Lung (tissue), 12 donors: ENCODE results near the gene FLVCR2. TPM values are rescaled to one million over a fixed set of nuclear protein-coding genes. Genes with fewer than 3 reads are reported as not detected.

ENCODE experiments used
- ATAC-seq: fragments of 200-7000 bp; cut with Tn5 transposase; one replicate; pipeline ENCODE4 v1.9.1; 2020; ENCODE audit warnings: moderate number of reproducible peaks; ENCODE audit not compliant: insufficient read depth, low FRiP score
- DNase-seq, 3 donors: peaks; one replicate each; pipeline ENCODE4 v3.0.0-alpha.2; 2013 to 2017
- H3K27ac ChIP-seq, 2 donors: one replicate each; pipeline ENCODE4 v1.5.1; 2013; ENCODE audit warnings: mild to moderate bottlenecking in 2 of 2, moderate library complexity in 2 of 2, control low read depth in 1 of 2, inconsistent platforms in 1 of 2, low read depth in 1 of 2, low read length in 1 of 2
- H3K27me3 ChIP-seq, 3 donors: one replicate each; pipeline ENCODE4 v1.5.1; 2013; ENCODE audit warnings: low read length in 2 of 3; ENCODE audit not compliant: control insufficient read depth in 3 of 3, insufficient read depth in 3 of 3
- H3K36me3 ChIP-seq, 4 donors: one replicate each; pipeline ENCODE4 v1.5.1; 2013; ENCODE audit warnings: low read length in 4 of 4, mild to moderate bottlenecking in 1 of 4, moderate library complexity in 1 of 4; ENCODE audit not compliant: control insufficient read depth in 4 of 4, insufficient read depth in 4 of 4
- H3K4me1 ChIP-seq, 5 donors: one replicate each; pipeline ENCODE4 v1.5.1; 2013; ENCODE audit warnings: low read length in 5 of 5, mild to moderate bottlenecking in 2 of 5, moderate library complexity in 1 of 5; ENCODE audit not compliant: control insufficient read depth in 5 of 5, insufficient read depth in 5 of 5
- H3K4me3 ChIP-seq: one replicate; pipeline ENCODE4 v1.5.1; 2013; ENCODE audit warnings: mild to moderate bottlenecking, control low read depth, moderate library complexity
- H3K9ac ChIP-seq, 2 donors: one replicate each; pipeline ENCODE4 v1.5.1; 2013; ENCODE audit warnings: low read length in 2 of 2, control low read depth in 1 of 2; ENCODE audit not compliant: insufficient read depth in 1 of 2
- H3K9me3 ChIP-seq, 4 donors: one replicate each; pipeline ENCODE4 v1.5.1; 2013; ENCODE audit warnings: low read length in 3 of 4, mild to moderate bottlenecking in 1 of 4, moderate library complexity in 1 of 4; ENCODE audit not compliant: control insufficient read depth in 4 of 4, insufficient read depth in 3 of 4
- CTCF ChIP-seq: IDR thresholded peaks from 2 replicates; pipeline ENCODE4 v1.5.1; 2012; ENCODE audit warnings: mild to moderate bottlenecking; ENCODE audit errors: control extremely low read depth, extremely low read depth
- WGBS, 2 donors: extraction: QIAGEN DNeasy Blood & Tissue Kit; methylation state at CpG; one replicate each; pipeline ENCODE4 v1.1.7; 2013; 5-methylcytosine and 5-hydroxymethylcytosine counted together
- polyA plus RNA-seq, 2 donors: library from polyadenylated mRNA; stranded (reverse); fragments of 200-250 nt; gene quantifications; one replicate each; pipeline ENCODE4 v1.2.1, GENCODE V29; 2013
- total RNA-seq, 2 donors: library from RNA; depleted of rRNA in 1 of 2; stranded (reverse); fragments of >200 nt in 1 of 2; gene quantifications; one replicate each; pipeline ENCODE4 v1.2.1, GENCODE V29; 2014 to 2021
- donor health status: control.
- donor health status: control.
- donor health status: Bipolar disorder and iron deficiency.
- donor health status: healthy.
- donor health status: DM: yes; HTN: yes; CAD: no.

The FLVCR2 gene
- total and polyA plus RNA-seq, 4 donors: 4.7 to 37.6 (median 20.5) TPM

GRCh38 chr14:75675265-75675960 is 97.0 kb downstream of the FLVCR2 start:
- no peak for TF ChIP-seq CTCF
- WGBS, 2 donors: 75 to 86% methylated on average over 2 of the region's 2 CpGs
- no peak overlapping the region for H3K4me3 ChIP-seq

GRCh38 chr14:75685910-75686309 is 107.5 kb downstream of the FLVCR2 start:
- H3K27ac ChIP-seq: no peak overlapping the region
- H3K36me3 ChIP-seq: peaks cover 10 to 20% (median 19%) of the 10 kb centered on the region in 4 donors
- H3K9me3 ChIP-seq: no peaks in the 10 kb centered on the region
- 79 to 88% methylated on average over 2 of the region's 2 CpGs for WGBS, 2 donors
- no peak overlapping the region for H3K4me3 ChIP-seq
- no peak for TF ChIP-seq CTCF
- H3K4me1 ChIP-seq: no peaks in the 10 kb centered on the region
- H3K27me3 ChIP-seq: no peaks in the 10 kb centered on the region
- no peak overlapping the region for H3K9ac ChIP-seq
- DNase-seq (peak in 1 of 3 donors; percentile 41), ATAC-seq (no peak)

More at GRCh38 chr14:75675265-75675960, 97.0 kb downstream of the FLVCR2 start:
- Histone ChIP-seq H3K36me3 (peaks cover under 1 to 15% (median 8%) of the 10 kb centered on the region in 4 donors), H3K9ac (no peak overlapping the region), H3K9me3 (no peaks in the 10 kb centered on the region), H3K4me1 (peaks cover 0 to 7% (median 0%) of the 10 kb centered on the region in 5 donors), H3K27ac (no peak overlapping the region), H3K27me3 (no peaks in the 10 kb centered on the region)
- no peak for DNase-seq
- ATAC-seq: no peak

- peaks cover 12 to 22% (median 18%) of the 10 kb centered on the region in 4 donors for H3K36me3 ChIP-seq
- no peak for DNase-seq
- H3K27ac ChIP-seq: no peak overlapping the region
- ATAC-seq: no peak
- TF ChIP-seq CTCF: no peak
- no peaks in the 10 kb centered on the region for H3K9me3 ChIP-seq
- H3K4me1 ChIP-seq: no peaks in the 10 kb centered on the region
- 86 to 95% methylated on average over 2 of the region's 2 CpGs for WGBS, 2 donors
- no peak overlapping the region for H3K9ac ChIP-seq
- no peaks in the 10 kb centered on the region for H3K27me3 ChIP-seq
- H3K4me3 ChIP-seq: no peak overlapping the region
These were observed 110.6 kb downstream of the FLVCR2 start for GRCh38 chr14:75689012-75689411.
